ENCODE measurements around the gene TRIM62. TPM values are rescaled to one million over a fixed set of nuclear protein-coding genes. Genes with fewer than 3 reads are reported as not detected.

The TRIM62 gene
- polyA plus RNA-seq, 1 donor = 7.5 TPM

- no peak for DNase-seq
These were observed 84.7 kb downstream of the TRIM62 start for GRCh38 chr1:33097137-33097611.

GRCh38 chr1:33096363-33097005 is 85.4 kb downstream of the TRIM62 start:
- no peak for DNase-seq

Other genes with a start within 250 kb of the TRIM62 start
- gene RNF19B, start 217.2 kb downstream of the TRIM62 start, polyA plus RNA-seq (ENCODE audit: insufficient read length) = 12.0 TPM
- gene AK2, start 145.2 kb downstream of the TRIM62 start, polyA plus RNA-seq (ENCODE audit: insufficient read length) = 124 TPM
- gene AZIN2, start 100.9 kb downstream of the TRIM62 start, polyA plus RNA-seq (ENCODE audit: insufficient read length) = 5.2 TPM
- gene ZNF362, start 74.4 kb upstream of the TRIM62 start, polyA plus RNA-seq (ENCODE audit: insufficient read length) = 35.1 TPM
- gene A3GALT2, start 139.1 kb upstream of the TRIM62 start, polyA plus RNA-seq (ENCODE audit: insufficient read length) = not detected
- gene PHC2, start 249.1 kb upstream of the TRIM62 start, polyA plus RNA-seq (ENCODE audit: insufficient read length) = 77.9 TPM

All from hindlimb muscle (tissue), 1 donor.